ENCODE measurements around the gene NYNRIN.
A peak's percentile ranks its signal among the peaks of the same experiment; 100 is the strongest.
"Not testable (repeated sequence)": the region's sequence is repeated elsewhere in the genome, so short reads cannot be mapped to it uniquely, and the experiment has no call there.

The NYNRIN gene

DNA sequence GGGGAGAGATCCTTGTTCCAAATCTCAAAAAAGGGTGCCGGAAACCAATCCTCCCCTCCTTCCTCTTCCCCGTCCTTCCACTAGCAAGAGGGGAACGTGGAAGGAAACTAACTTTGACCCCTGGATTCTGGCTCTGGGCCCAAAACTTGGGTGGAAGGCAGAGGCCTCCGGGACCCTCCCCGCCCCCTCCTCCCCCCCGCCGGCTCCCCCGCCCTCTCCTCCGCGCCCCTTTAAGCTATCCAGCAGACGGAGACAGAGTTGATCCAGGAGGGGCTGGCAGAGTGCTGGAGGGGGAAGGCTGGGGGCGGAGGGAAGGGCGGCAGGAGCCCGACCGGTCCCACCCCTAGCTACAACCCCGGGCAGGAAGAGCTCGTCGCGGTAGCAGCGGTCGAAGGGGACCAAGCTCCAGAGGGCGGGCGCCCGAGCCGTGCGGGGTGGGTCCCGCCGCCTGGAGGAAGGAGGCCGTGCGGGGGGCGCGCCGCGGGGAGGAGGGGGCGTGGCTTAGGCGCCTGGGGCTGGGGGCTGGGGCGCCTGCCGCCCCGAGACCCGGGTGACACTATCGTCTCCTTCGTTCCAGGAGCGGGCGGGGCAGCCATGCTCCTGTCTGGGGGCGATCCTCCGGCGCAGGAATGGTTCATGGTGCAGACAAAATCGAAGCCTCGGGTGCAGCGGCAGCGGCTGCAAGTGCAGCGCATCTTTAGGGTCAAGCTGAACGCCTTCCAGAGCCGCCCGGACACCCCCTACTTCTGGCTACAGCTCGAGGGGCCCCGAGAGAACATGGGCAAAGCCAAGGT lies at the start of gene NYNRIN:
Gene NYNRIN, plus strand, starts transcription at position 351 of the 794 bp plus-strand sequence. Its CDS starts 244 bp downstream, at position 595.
- DNase-seq (ENCODE audit: low read depth) = peak; percentile 31

DNA sequence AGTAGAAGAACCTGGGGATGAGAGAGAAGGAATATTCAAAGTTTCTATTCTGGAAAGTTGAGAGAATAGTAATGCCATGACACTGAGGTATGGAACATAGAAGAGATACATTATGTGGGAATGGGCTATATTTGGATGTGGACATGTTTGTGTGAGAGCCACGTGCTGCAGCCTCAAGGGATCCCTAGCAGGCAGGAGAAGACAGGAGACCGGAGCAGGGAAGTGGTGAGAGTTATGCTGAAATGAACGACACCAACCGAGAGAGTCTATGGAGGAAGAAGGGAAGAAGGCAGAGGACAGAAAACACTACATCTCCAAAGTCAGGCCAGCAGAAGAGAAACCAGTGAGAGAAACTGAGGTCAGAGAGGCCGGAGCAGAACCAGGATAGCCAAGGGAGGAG lies 49.1 kb upstream of the NYNRIN start:
- DNase-seq (ENCODE audit: low read depth) = no peak

DNA sequence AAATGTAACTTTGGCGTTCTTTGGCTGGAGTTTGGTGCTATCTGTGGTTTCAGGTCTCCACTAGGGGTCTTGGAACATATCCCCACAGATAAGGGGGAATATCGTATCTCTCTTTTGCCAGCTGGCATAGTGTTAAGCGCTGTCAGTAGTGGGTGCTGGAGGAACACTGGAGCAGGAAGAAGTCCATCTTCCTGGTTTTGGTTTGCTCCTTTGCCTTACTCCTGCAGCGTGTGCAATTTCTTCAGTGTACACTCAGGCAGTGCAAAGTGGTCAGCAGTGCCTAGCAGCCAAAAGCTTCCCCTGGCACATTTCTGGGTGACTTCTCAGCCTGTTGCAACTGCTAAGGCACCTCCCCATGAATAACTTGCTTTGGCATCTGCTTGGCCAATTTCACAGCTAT lies 47.3 kb upstream of the NYNRIN start:
- DNase-seq (ENCODE audit: low read depth) = peak; percentile 91

DNA sequence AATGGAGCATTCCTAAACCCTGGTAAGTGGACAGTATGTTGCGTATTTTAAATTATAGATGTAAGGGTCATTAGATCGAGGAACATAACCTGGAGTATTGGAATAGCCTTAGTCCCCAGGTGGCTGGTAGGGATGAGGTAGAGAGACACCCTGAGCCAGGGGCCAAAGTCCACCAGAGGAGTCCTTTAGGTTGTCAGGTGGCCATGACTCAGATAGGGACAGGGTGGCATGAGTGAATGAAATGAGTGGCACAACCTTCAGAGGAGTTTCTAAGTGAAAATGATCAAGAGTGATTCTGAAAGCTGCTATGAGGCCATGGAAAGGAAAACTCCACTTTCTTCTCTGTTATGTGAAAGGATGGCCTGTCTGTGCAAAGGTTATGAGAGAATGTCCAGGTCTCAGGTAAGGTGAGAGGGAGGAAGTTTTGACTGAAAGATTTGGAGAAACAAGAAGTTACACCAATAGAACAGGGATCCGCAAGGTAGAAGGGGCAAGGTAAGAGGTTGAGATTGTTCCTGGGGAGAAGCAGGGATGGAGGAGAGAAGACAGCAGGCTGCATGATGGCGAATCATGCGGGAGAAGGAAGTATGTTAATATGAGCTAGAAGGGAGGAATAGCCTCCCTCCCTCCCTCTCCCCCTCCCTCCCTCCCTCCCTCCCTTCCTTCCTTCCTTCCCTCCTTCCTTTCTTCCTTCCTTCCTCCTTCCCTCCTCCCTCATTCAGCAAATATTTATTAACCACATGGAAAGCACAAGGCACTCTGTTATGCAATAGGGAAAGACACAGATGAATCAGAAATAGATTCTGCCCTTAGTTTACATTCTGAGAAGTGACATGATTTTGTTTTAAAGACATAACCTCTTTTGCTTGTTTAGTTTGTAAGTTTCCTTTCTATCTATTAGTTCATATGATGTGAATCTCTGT lies 45.0 kb upstream of the NYNRIN start:
- DNase-seq (ENCODE audit: low read depth) = peak; percentile 54

DNA sequence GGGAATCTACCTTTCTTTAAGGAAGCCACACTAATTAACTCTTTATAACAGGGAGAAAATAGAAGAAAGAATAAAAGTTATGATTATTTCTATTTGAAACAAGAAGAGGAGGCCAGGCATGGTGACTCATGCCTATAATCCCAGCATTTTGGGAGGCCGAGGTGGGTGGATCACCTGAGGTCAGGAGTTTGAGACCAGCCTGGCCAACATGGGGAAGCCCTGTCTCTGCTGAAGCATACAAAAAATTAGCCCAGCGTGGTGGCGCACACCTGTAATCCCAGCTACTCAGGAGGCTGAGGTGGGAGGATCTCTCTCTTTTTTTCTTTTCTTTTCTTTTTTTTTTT lies 44.3 kb upstream of the NYNRIN start:
- DNase-seq (ENCODE audit: low read depth) = not testable (repeated sequence)

DNA sequence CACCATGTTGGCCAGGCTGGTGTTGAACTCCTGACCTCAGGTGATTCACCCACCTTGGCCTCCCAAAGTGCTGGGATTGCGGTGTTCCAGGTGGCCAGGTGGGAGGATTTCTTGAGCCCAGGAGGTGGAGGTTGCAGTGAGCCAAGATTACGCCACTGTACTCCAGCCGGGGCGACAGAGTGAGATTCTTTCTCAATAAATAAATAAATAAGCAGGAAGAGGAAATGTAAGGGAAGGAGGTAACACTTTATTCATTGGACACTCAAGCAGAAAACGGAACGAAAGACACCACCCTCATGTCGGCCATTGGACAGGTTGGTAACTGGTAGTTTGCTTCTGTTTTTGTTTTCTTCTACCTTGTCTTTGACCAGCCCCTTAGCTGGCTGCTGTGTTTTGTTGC lies 43.8 kb upstream of the NYNRIN start:
- DNase-seq (ENCODE audit: low read depth) = no peak

DNA sequence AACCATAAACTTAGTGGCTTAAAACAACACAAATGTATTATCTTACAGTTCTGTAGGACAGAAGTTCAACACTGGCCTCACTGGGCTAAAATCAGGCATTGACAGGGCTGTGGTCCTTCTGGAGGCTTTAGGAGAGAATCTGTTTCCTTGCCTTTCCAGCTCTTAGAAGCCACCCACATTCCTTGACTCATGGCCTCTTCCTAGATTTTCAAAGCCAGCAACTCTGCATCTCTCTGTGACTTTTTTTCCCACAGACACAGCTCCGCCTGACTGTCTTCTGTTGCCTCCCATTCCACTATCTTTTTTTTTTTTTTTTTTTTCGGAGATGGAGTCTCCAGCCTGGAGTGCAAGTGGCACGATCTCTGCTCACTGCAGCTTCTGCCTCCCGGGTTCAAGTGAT lies 42.6 kb upstream of the NYNRIN start:
- no peak for DNase-seq (ENCODE audit: low read depth)

DNA sequence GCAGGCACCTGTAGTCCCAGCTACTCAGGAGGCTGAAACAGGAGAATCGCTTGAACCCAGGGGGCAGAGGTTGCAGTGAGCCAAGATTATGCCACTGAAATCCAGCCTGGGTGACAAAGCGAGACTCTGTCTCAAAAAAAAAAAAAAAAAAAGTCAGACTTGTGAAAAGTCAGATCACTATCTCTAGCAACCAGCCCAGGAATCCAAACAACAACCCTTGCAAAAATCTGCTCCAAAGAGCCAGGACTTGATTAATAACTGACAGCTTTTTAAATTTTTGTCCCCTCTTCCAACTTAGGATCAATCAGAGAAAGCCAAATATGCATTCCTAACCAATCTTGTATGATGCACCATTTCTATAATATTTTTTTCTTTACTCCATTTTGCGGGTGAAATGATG lies 38.5 kb upstream of the NYNRIN start:
- DNase-seq (ENCODE audit: low read depth) = no peak

DNA sequence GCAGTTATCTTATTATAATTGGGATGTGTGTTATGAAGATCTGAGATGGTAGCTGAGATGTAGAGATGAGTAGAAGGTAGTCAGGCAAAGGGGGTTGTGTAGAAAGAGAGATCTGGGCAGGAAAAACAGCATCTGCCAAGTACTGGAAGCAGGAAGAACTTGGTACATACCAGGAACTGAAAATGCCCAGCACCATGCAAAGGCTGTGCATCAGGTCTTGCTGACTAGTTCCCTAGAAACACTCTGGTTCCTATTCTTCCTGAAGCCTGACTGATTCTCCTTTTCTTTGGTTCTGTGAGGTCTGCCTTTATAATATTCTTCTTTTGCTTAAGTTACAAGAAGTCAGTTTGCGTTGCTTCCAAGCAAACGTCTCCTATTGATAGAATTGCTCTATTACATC lies 37.5 kb upstream of the NYNRIN start:
- no peak for DNase-seq (ENCODE audit: low read depth)

DNA sequence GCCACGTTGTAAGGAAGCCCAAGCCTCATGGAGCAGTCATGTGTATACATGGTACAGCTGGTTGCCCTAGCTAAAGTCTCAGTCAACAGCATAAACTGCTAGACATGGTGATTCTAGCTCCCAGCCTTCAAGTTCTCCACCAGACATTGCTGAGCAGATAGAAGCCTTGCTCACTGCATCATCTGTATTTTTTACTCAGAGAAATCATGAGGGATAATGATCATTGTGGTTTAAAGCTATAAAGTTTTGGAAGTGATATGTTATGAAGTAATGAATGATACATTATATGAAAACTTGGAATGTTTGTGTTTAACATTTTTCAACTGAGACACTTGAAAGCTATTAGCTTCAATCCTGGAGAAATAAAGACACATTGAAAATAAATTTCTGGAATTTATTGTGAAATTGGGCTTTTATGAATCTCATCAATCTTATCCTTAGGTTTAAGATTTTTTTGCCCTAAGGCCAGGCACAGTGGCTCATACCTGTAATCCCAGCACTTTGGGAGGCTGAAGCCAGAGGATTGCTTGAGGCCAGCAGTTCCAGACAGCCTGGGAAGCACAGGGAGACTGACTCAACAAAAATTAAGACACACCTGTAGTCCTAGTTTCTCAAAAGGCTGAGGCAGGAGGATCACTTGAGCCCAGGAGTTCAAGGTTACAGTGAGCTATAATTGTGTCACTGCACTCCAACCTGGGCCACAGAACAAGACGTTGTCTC lies 36.4 kb upstream of the NYNRIN start:
- no peak for DNase-seq (ENCODE audit: low read depth)

DNA sequence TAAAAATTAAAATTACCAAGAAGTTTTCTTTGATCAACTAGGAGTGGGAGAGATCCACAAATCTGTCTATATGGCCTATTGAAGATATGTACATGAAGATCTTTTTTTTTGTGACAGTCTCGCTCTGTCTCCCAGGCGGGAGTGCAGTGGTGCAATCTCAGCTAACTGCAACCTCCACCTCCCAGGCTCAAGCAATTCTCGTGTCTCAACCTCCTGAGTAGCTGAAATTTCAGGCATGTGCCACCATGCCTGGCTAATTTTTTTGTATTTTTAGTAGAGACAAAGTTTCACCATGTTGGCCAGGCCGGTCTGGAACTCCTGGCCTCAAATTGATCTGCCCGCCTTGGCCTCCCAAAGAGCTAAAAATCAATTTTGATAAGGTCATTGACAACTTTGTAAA lies 35.4 kb upstream of the NYNRIN start:
- no peak for DNase-seq (ENCODE audit: low read depth)

DNA sequence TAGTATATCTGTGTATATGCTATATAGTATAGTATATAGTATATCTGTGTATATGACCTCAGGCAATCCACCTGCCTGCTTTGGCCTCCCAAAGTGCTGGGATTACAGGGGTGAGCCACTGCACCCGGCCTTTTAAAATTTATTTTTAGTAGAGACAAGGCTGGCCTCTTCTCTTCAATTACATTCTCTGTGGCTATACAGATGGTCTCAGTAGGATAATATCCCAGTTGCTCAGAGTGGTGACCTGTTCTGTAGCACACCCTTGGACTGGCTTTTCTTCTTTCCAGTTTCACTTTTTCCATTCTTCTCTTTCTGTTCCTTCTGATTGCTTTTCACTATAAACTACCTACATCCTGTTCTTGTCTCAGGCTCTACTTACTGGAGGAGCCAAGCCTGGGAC lies 34.0 kb upstream of the NYNRIN start:
- no peak for DNase-seq (ENCODE audit: low read depth)

DNA sequence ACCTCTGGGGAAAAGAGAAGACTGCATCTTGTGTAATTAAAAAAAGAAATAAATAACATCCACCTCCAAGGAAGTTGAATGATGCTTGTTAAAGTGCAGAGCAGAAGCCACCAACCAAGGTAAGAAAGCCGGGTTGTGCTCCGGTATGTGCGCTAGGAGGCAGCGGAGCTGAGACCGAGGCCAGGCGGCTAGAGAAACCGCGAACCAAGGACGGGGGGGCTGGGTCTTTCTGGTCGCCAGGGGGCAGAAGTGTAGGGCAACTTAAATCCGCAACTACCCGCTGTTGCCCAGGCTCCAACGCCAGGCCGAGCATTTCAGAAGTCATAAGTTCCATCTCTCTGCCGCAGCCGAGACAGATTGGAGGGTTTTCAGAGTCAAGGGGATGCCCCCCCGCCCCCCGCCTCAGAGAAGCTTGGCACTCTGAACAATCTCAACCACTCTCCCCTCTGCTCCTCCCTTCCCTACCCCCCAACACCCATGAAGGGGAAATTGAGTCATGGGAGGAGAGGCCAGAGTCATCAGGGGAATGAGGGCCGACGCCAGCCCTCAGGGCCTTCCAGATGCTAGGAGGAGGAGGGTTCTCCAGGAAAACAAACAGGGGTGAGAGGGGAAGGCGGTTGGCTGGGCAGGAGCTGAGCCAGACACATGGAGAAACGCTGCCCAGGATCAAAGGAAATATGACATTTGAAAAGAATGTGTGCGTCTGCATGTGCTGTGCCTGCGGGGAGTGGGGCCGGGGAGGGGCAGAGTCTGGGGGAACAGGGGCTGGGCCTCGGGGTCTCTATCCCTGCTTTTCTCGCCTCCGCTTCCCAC lies 33.0 kb upstream of the NYNRIN start:
- DNase-seq (ENCODE audit: low read depth) = peak; percentile 96

DNA sequence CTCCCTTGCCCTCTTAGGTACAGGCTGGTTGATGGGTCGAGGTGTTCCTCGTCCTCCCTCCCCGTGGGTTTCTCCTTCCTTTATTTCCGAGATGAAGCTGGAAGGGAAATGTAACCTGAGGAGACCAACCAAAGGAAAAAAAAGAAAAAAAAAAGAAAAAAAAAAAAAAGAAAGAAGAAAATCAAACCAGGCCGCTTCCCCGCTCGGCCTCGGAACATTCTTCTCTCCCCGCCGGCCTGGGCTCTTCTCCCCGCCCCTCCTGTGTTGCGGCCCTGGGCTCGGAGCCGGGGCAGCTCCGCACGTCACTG lies 32.4 kb upstream of the NYNRIN start:
- DNase-seq (ENCODE audit: low read depth) = no peak

DNA sequence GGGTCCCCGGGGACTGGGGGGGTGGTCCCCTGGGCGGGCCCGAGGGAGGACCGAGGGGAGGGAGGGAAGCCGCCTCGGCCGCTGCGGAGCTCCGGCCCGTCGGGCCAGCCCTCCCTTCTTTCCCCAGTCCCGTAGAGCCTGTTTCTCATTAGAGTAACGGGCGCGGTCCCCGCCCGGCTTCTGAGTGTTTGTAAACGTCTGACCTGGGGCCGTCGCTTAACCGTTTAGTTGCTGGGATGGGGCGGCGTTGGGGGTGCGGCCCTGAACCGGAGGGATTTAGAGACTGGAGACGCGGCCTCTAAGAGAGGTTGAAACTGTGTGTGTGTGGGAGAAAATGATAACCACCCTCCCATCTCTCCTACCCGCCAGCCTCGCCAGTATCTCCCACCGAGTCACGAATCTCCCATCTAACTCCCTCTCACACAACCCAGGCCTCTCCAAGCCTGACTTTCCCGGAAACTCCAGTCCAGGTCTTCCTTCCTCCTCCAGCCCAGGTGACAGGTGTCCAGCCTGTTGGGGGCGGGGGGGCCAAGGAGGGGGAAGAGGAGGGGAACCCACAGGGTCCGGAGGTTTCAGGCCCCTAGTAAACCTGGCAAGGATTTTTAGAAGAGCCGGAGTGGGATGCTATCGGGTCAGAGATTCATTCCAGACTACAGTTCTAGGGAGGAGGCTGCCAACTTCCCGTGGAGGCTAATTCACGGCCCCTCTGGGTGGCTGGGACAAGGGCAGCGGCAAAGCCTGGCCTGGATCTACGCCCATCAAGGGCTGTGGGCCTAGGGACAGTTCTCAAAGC lies 31.9 kb upstream of the NYNRIN start:
- peak; percentile 99 for DNase-seq (ENCODE audit: low read depth)

DNA sequence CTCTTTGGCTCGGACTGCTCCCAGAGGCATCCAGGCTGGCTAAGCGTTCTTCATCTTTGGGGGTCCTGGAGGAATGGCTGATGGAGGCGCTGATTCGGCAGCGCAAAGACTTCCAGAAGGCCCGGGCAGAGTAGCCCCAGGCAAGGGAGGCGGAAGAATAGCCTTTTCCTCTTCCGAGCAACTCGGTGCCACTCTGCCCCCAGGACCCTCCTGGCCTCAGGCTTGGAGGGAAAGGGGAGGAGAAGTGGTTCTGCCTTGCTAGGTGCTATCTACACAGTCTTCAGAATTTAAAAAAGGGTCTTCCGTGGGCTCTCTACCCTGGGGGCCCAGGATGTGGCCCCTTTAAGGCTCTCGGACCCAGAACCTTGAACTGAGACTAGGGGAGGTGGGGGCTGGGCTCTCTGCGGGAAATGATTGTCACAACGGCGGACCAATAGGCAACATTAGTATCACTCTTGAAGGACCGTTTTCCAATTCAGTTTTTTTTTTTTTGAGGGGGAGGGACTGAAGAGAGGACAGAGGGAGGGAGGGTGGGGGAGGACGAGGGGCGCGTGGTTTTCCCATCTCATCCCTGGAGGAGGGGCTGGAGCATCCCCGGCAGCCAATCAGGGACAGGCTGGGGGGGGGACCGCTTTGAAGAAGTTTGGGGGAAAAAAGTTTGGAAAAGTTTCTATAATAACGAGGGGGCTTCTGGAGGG lies 31.1 kb upstream of the NYNRIN start, which contains the start of gene NFATC4:
Gene NFATC4, plus strand, starts transcription at position 671 of the 698 bp plus-strand sequence. CDS start 157 bp downstream, outside the sequence.
- peak; percentile 97 for DNase-seq (ENCODE audit: low read depth)

DNA sequence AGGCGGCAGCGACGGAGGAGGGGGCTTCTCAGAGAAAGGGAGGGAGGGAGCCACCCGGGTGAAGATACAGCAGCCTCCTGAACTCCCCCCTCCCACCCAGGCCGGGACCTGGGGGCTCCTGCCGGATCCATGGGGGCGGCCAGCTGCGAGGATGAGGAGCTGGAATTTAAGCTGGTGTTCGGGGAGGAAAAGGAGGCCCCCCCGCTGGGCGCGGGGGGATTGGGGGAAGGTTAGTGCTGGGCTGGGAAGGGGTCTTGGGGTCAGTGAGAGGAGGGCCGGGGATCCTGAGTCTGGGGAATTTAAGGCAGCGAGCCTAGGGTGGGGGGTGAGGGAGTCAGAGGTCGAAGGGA lies 30.6 kb upstream of the NYNRIN start:
- no peak for DNase-seq (ENCODE audit: low read depth)

DNA sequence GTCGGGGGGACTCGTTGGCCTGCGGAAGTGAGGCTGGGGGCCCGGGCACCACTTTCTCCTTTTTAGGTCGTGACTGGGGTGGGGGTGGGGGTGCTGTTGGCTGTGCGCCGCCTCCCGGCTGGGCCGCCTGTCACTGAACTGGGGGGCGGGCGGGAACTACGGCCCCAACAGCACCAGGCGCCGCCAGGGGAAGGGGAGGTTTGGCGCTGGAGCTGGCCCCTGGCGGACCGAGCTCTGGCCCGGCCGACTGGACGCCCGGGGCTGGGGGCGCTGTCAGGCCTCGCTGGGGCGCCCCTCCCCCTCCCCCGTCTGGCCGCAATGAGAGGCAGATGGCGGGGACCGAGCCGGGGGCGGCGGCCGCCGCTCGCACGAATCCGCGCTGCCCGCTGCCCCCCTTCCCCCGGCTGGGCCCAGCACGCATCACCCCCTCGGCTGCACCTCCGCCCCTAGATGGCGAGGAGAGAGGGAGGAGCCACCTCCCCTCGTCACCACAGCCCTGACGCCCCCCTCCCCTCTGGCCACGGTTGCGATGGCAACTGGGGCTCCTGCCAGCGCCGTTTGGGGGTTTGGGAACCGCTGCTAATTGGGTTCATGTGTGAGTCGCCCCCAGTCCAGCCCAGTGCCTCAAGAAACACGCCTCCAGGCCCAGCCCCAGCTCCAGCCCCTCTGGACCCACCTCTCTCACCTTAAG lies 30.1 kb upstream of the NYNRIN start:
- DNase-seq (ENCODE audit: low read depth) = peak; percentile 93

DNA sequence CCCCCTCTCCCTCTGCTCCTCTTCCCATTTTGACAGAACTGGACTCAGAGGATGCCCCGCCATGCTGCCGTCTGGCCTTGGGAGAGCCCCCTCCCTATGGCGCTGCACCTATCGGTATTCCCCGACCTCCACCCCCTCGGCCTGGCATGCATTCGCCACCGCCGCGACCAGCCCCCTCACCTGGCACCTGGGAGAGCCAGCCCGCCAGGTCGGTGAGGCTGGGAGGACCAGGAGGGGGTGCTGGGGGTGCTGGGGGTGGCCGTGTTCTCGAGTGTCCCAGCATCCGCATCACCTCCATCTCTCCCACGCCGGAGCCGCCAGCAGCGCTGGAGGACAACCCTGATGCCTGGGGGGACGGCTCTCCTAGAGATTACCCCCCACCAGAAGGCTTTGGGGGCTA lies 29.3 kb upstream of the NYNRIN start:
- no peak for DNase-seq (ENCODE audit: low read depth)
